OCI-LY1 (cell line): ENCODE data around the gene MROH7.

Source experiments
- CTCF ChIP-seq: fragments of 200-600 bp; sonication (generic), shearing (Covaris generic); IDR thresholded peaks from 2 replicates; pipeline ENCODE4 v1.5.1; 2017; ENCODE audit warnings: mild to moderate bottlenecking, antibody characterized with exemption, low read length, moderate library complexity, mixed read lengths
- EZH2 ChIP-seq: fragments of 200-600 bp; sonication (generic), shearing (Covaris generic); IDR thresholded peaks from 2 replicates; pipeline ENCODE4 v1.8.0; 2017; ENCODE audit warnings: borderline replicate concordance, mixed run types, mild to moderate bottlenecking, antibody characterized with exemption, low read length, moderate library complexity, mixed read lengths

- TF ChIP-seq CTCF (no peak), EZH2 (no peak)
These were observed 24.7 kb downstream of the MROH7 start for GRCh38 chr1:54666333-54666732.
